GM18498 (cell line): ENCODE results near the gene CDH13.

Experiments used
- ATAC-seq: cut with Tn5 transposase; IDR thresholded peaks from one replicate; pipeline ENCODE4 v1.9.1; 2021; ENCODE audit warnings: mild to moderate bottlenecking, moderate library complexity; ENCODE audit not compliant: unreplicated experiment

The CDH13 gene

GRCh38 chr16:83623091-83623730 lies 996.4 kb downstream of the CDH13 start:
- no peak for ATAC-seq

- no peak for ATAC-seq
These were observed 997.1 kb downstream of the CDH13 start for GRCh38 chr16:83623892-83624291.

DNA sequence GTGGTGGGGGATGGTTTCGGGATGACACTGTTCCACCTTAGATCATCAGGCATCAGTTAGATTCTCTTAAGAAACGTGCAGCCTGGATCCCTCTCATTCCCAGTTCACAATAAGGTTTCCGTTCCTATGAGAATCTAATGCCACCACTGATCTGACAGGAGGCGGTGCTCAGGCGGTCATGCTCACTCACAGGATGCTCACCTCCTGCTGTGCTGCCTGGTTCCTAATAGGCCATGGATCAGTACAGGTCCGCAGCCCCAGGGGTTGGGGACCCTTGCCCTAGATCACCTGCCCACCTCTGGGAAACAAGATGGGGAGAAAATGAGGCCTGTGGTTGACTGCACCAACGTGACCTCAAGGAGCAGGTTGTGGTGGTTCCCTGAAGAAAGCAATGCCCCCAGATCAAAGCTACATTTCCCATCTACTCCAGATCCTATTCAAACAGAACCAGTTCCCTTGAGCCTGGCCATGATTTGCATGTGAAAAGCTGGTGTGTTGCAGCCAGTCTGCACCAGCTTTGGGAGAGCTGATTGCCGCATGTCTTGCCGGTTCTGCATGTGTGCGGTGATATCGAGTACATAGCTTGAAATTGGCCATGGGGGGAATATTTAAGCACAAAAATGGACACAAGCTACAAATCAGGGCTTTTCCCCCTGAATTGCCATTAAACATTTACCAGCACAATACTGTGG lies 997.8 kb downstream of the CDH13 start:
- no peak for ATAC-seq

DNA sequence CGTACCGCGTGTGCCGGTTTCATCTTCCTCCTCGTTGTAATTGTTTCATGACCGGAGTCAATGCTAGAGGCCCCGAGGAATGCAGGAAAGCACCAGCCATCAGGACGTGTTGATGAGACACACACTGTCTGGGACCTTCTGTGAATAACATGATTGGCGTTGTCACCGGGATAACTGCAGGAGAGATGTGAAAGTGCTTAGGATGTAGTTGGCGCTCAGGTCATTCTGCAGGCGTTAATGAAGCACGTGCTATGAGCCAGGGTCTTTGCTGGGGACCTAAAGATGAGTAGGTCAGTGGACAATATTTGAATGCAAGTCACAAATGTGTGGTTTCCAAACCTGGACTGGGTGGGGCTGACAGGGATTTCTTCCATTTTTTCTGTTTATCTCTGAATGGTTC lies 999.4 kb downstream of the CDH13 start:
- no peak for ATAC-seq

GRCh38 chr16:83626676-83627075 lies 999.9 kb downstream of the CDH13 start:
- ATAC-seq, result no peak

DNA sequence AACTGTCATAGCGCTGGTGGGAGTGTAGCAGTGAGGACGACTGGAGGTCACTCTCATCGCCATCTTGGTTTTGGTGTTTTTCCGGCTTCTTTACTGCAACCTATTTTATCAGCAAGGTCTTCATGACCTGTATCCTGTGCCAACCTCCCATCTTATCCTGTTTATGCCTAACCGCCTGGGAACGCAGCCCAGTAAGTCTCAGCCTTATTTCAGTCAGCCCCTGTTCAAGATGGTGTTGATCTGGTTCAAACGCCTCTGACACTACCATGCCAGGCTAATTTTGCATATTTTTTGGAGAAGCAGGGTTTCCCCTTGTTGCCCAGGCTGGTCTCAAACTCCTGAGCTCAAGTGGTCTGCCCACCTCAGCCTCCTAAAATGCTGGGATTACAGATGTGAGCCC lies 1001.2 kb downstream of the CDH13 start:
- no peak for ATAC-seq

GRCh38 chr16:83629426-83629825 lies 1002.7 kb downstream of the CDH13 start:
- no peak for ATAC-seq

GRCh38 chr16:83629836-83630235 lies 1003.1 kb downstream of the CDH13 start:
- no peak for ATAC-seq

- ATAC-seq, result no peak
These were observed 1004.2 kb downstream of the CDH13 start for GRCh38 chr16:83630979-83631378.

GRCh38 chr16:83633286-83633685 lies 1006.5 kb downstream of the CDH13 start:
- ATAC-seq, result no peak

GRCh38 chr16:83648347-83648746 lies 1021.6 kb downstream of the CDH13 start:
- no peak for ATAC-seq

- ATAC-seq, result no peak
These were observed 1025.1 kb downstream of the CDH13 start for GRCh38 chr16:83651871-83652270.

- no peak for ATAC-seq
These were observed 1026.2 kb downstream of the CDH13 start for GRCh38 chr16:83652943-83653342.

- no peak for ATAC-seq
These were observed 1027.0 kb downstream of the CDH13 start for GRCh38 chr16:83653785-83654184.

DNA sequence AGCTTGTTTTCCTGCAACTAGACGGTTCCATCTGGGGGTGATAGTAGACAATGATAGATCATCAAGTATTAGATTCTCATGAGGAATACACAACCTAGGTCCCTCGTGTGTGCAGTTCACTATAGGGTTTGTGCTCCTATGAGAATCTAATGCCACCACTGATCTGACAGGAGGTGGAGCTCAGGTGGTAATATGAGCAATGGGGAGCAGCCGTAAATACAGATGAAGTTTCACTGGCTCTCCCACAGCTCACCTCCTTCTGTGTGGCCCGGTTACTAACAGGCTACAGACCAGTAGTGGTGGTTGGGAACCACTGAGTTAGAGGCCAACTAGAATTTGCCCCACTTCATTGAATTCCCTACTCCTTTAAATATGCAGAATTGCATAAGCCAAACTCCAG lies 1033.5 kb downstream of the CDH13 start:
- no peak for ATAC-seq

GRCh38 chr16:83661656-83662055 lies 1034.9 kb downstream of the CDH13 start:
- ATAC-seq, result no peak

DNA sequence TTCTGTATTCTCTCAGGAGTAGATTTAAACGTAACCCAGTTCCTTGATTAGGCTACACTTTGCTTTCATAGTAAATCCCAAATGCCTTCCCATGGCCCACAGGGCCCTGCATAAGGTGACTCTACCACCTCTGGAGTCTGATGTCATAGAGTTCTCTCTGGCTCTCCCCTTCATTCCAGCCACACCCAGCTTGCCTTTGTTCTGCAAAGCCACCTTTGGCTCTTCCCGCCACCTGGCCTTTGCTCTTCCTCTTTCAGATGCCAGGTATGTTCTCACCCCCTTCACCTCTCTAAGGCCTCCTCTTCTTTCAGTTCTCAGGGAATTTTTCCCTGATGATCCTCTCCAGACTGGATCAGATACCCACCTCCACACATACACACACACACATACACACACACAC lies 1039.7 kb downstream of the CDH13 start:
- no peak for ATAC-seq

DNA sequence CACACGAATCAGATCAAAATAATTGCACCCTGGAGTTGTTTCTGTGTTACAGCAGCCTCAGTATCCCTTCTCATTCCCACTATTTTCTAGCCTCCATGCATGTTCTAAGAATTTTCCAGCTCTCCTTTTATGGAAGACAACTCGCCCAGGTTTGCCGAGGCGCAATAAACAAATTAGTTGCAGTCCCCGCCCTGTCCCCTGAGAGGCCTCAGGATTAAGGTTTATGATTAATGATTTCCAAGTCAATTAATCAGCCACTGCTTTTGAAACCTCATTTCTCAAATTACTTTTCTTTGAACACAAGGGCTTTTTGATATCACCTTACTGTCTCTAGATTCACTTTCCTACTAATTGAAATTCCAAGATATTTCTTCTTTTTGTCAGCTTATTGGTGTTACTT lies 1042.7 kb downstream of the CDH13 start:
- ATAC-seq, result no peak

GRCh38 chr16:83674931-83675535 lies 1048.3 kb downstream of the CDH13 start:
- ATAC-seq, result no peak

DNA sequence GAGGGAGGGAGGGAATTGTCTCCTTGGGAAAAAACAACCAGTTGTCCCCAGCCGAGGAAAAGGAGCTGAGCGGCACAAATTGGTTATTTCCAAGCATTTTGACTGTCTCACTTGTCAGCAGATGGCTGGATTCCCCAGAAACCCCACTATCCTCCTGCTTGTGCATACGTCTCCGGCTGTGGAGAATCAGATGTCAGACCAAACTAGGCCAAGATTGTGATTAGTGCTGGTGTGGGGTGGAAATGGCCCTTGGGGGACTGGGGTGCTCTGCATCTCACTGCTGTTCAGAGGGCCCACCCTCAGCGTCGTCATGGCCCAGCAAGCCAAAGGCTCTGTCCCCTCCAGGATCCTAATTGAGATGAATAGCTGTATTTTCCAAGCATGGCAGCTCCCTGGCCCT lies 1049.3 kb downstream of the CDH13 start:
- ATAC-seq, result no peak

GRCh38 chr16:83680980-83681379 lies 1054.2 kb downstream of the CDH13 start:
- ATAC-seq, result no peak

GRCh38 chr16:83681381-83681956 lies 1054.7 kb downstream of the CDH13 start:
- no peak for ATAC-seq
